Adipocyte (in vitro differentiated cells): ENCODE measurements around the gene MYDGF.

ENCODE experiments used
- DNase-seq: peaks from one replicate; pipeline ENCODE4 v3.0.0-alpha.2; 2015; ENCODE audit warnings: low read depth
- H3K27me3 ChIP-seq: replicated peaks from 2 replicates; pipeline ENCODE4 v1.7.0; 2013; ENCODE audit warnings: mild to moderate bottlenecking, low read length, moderate library complexity; ENCODE audit not compliant: control insufficient read depth, insufficient read depth
- H3K36me3 ChIP-seq: 2 replicates; pipeline ENCODE4 v1.7.0; 2013; ENCODE audit warnings: low read length, mild to moderate bottlenecking, moderate library complexity; ENCODE audit not compliant: control insufficient read depth, insufficient read depth, severe bottlenecking
- H3K4me1 ChIP-seq: 2 replicates; pipeline ENCODE4 v1.7.0; 2013; ENCODE audit warnings: mild to moderate bottlenecking, low read length, moderate library complexity; ENCODE audit not compliant: control insufficient read depth, insufficient read depth
- H3K4me3 ChIP-seq: 2 replicates; pipeline ENCODE4 v1.7.0; 2013; ENCODE audit warnings: mild to moderate bottlenecking, low read length, moderate library complexity
- H3K9ac ChIP-seq: 2 replicates; pipeline ENCODE4 v1.7.0; 2013; ENCODE audit warnings: mild to moderate bottlenecking, low read length, moderate library complexity
- H3K9me3 ChIP-seq: 2 replicates; pipeline ENCODE4 v1.7.0; 2013; ENCODE audit warnings: mild to moderate bottlenecking, low read length, moderate library complexity; ENCODE audit not compliant: control insufficient read depth

MYDGF gene

GRCh38 chr19:4710281-4710600 lies 40.1 kb upstream of the MYDGF start:
- no peak overlapping the region for H3K9ac ChIP-seq
- no peaks in the 10 kb centered on the region for H3K9me3 ChIP-seq
- peaks cover 53% of the 10 kb centered on the region for H3K4me1 ChIP-seq
- H3K4me3 ChIP-seq, result no peak overlapping the region
- DNase-seq, result no peak
- H3K36me3 ChIP-seq, result peaks cover 38% of the 10 kb centered on the region
- no peaks in the 10 kb centered on the region for H3K27me3 ChIP-seq

GRCh38 chr19:4709440-4710280 lies 39.5 kb upstream of the MYDGF start:
- Histone ChIP-seq H3K36me3 (peaks cover 36% of the 10 kb centered on the region), H3K27me3 (no peaks in the 10 kb centered on the region), H3K9ac (peak overlapping the region; percentile 27), H3K9me3 (no peaks in the 10 kb centered on the region), H3K4me3 (no peak overlapping the region), H3K4me1 (peaks cover 53% of the 10 kb centered on the region)
- no peak for DNase-seq

GRCh38 chr19:4707956-4708650 lies 38.0 kb upstream of the MYDGF start:
- peak overlapping the region; percentile 1 for H3K4me3 ChIP-seq
- H3K9ac ChIP-seq, result peak overlapping the region; percentile 37
- peaks cover 42% of the 10 kb centered on the region for H3K36me3 ChIP-seq
- H3K27me3 ChIP-seq, result no peaks in the 10 kb centered on the region
- H3K9me3 ChIP-seq, result no peaks in the 10 kb centered on the region
- DNase-seq, result peak; percentile 40
- H3K4me1 ChIP-seq, result peaks cover 44% of the 10 kb centered on the region

GRCh38 chr19:4707322-4707721 lies 37.2 kb upstream of the MYDGF start:
- Histone ChIP-seq H3K27me3 (no peaks in the 10 kb centered on the region), H3K36me3 (peaks cover 41% of the 10 kb centered on the region), H3K4me1 (peaks cover 41% of the 10 kb centered on the region), H3K9me3 (no peaks in the 10 kb centered on the region), H3K4me3 (no peak overlapping the region), H3K9ac (peak overlapping the region; percentile 25)
- no peak for DNase-seq

- Histone ChIP-seq H3K36me3 (peaks cover 46% of the 10 kb centered on the region), H3K4me1 (peaks cover 41% of the 10 kb centered on the region), H3K9me3 (no peaks in the 10 kb centered on the region), H3K4me3 (no peak overlapping the region), H3K9ac (no peak overlapping the region), H3K27me3 (no peaks in the 10 kb centered on the region)
- no peak for DNase-seq
Observed at GRCh38 chr19:4705413-4706131, 35.4 kb upstream of the MYDGF start.

GRCh38 chr19:4704317-4704673 lies 34.2 kb upstream of the MYDGF start:
- no peak for DNase-seq

GRCh38 chr19:4703671-4704316 lies 33.7 kb upstream of the MYDGF start:
- Histone ChIP-seq H3K9me3 (no peaks in the 10 kb centered on the region), H3K4me3 (no peak overlapping the region), H3K9ac (no peak overlapping the region), H3K4me1 (peaks cover 26% of the 10 kb centered on the region), H3K36me3 (peaks cover 52% of the 10 kb centered on the region), H3K27me3 (no peaks in the 10 kb centered on the region)
- no peak for DNase-seq

More at GRCh38 chr19:4704317-4704673, 34.2 kb upstream of the MYDGF start:
- Histone ChIP-seq H3K4me1 (peaks cover 31% of the 10 kb centered on the region), H3K27me3 (no peaks in the 10 kb centered on the region), H3K9me3 (no peaks in the 10 kb centered on the region), H3K4me3 (no peak overlapping the region), H3K9ac (no peak overlapping the region), H3K36me3 (peaks cover 52% of the 10 kb centered on the region)

- Histone ChIP-seq H3K27me3 (no peaks in the 10 kb centered on the region), H3K36me3 (peaks cover 59% of the 10 kb centered on the region), H3K9me3 (no peaks in the 10 kb centered on the region), H3K4me3 (no peak overlapping the region), H3K9ac (no peak overlapping the region), H3K4me1 (peaks cover 16% of the 10 kb centered on the region)
- no peak for DNase-seq
Observed at GRCh38 chr19:4702764-4703163, 32.6 kb upstream of the MYDGF start.

- Histone ChIP-seq H3K27me3 (no peaks in the 10 kb centered on the region), H3K9me3 (no peaks in the 10 kb centered on the region), H3K4me1 (peaks cover 14% of the 10 kb centered on the region), H3K9ac (no peak overlapping the region), H3K36me3 (peaks cover 71% of the 10 kb centered on the region), H3K4me3 (no peak overlapping the region)
- DNase-seq, result no peak
Observed at GRCh38 chr19:4701557-4701956, 31.4 kb upstream of the MYDGF start.

GRCh38 chr19:4700693-4700970 lies 30.5 kb upstream of the MYDGF start:
- H3K4me3 ChIP-seq, result no peak overlapping the region
- no peaks in the 10 kb centered on the region for H3K27me3 ChIP-seq
- H3K4me1 ChIP-seq, result peaks cover 11% of the 10 kb centered on the region
- no peak overlapping the region for H3K9ac ChIP-seq
- H3K36me3 ChIP-seq, result peaks cover 71% of the 10 kb centered on the region
- DNase-seq, result no peak
- H3K9me3 ChIP-seq, result no peaks in the 10 kb centered on the region
